Measurements from ENCODE around the gene GSTK1.

- TF ChIP-seq, protein P1, sequence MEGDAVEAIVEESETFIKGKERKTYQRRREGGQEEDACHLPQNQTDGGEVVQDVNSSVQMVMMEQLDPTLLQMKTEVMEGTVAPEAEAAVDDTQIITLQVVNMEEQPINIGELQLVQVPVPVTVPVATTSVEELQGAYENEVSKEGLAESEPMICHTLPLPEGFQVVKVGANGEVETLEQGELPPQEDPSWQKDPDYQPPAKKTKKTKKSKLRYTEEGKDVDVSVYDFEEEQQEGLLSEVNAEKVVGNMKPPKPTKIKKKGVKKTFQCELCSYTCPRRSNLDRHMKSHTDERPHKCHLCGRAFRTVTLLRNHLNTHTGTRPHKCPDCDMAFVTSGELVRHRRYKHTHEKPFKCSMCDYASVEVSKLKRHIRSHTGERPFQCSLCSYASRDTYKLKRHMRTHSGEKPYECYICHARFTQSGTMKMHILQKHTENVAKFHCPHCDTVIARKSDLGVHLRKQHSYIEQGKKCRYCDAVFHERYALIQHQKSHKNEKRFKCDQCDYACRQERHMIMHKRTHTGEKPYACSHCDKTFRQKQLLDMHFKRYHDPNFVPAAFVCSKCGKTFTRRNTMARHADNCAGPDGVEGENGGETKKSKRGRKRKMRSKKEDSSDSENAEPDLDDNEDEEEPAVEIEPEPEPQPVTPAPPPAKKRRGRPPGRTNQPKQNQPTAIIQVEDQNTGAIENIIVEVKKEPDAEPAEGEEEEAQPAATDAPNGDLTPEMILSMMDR (IDR thresholded peaks at IDR 0.05; ENCODE audit: insufficient read depth, low read length), result no peak
- TF ChIP-seq GABPA (IDR thresholded peaks at IDR 0.05; ENCODE audit: low read depth) (no peak), POLR2AphosphoS5 (IDR thresholded peaks at IDR 0.05; ENCODE audit: low read depth) (no peak)
- TF ChIP-seq, protein P2, sequence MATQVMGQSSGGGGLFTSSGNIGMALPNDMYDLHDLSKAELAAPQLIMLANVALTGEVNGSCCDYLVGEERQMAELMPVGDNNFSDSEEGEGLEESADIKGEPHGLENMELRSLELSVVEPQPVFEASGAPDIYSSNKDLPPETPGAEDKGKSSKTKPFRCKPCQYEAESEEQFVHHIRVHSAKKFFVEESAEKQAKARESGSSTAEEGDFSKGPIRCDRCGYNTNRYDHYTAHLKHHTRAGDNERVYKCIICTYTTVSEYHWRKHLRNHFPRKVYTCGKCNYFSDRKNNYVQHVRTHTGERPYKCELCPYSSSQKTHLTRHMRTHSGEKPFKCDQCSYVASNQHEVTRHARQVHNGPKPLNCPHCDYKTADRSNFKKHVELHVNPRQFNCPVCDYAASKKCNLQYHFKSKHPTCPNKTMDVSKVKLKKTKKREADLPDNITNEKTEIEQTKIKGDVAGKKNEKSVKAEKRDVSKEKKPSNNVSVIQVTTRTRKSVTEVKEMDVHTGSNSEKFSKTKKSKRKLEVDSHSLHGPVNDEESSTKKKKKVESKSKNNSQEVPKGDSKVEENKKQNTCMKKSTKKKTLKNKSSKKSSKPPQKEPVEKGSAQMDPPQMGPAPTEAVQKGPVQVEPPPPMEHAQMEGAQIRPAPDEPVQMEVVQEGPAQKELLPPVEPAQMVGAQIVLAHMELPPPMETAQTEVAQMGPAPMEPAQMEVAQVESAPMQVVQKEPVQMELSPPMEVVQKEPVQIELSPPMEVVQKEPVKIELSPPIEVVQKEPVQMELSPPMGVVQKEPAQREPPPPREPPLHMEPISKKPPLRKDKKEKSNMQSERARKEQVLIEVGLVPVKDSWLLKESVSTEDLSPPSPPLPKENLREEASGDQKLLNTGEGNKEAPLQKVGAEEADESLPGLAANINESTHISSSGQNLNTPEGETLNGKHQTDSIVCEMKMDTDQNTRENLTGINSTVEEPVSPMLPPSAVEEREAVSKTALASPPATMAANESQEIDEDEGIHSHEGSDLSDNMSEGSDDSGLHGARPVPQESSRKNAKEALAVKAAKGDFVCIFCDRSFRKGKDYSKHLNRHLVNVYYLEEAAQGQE (IDR thresholded peaks at IDR 0.05; ENCODE audit: insufficient replicate concordance, low read depth), result no peak
Measured at GRCh38 chr7:143279186-143280098, 16.2 kb downstream of the GSTK1 start.
